WI38 (cell line): Measurements from ENCODE around the gene DNAJB14.

Source experiments
- H3K4me3 ChIP-seq: 2 replicates; pipeline ENCODE4 v1.5.1; 2011; ENCODE audit warnings: low read depth, mild to moderate bottlenecking, control low read depth, low read length
- CTCF ChIP-seq: IDR thresholded peaks from 2 replicates; pipeline ENCODE4 v1.5.1; 2012; ENCODE audit warnings: low read depth, mild to moderate bottlenecking, control low read depth, low read length

DNAJB14 gene

GRCh38 chr4:99872570-99872969 lies 73.8 kb downstream of the DNAJB14 start:
- H3K4me3 ChIP-seq, result no peak overlapping the region
- TF ChIP-seq CTCF, result no peak

- H3K4me3 ChIP-seq, result no peak overlapping the region
- no peak for TF ChIP-seq CTCF
These were observed 78.3 kb downstream of the DNAJB14 start for GRCh38 chr4:99868126-99868596.

- no peak overlapping the region for H3K4me3 ChIP-seq
- no peak for TF ChIP-seq CTCF
These were observed 82.6 kb downstream of the DNAJB14 start for GRCh38 chr4:99863804-99864203.

GRCh38 chr4:99861120-99861905 lies 85.1 kb downstream of the DNAJB14 start:
- TF ChIP-seq CTCF, result no peak
- no peak overlapping the region for H3K4me3 ChIP-seq

GRCh38 chr4:99860521-99860920 lies 85.9 kb downstream of the DNAJB14 start:
- no peak for TF ChIP-seq CTCF
- no peak overlapping the region for H3K4me3 ChIP-seq

GRCh38 chr4:99859618-99860017 lies 86.8 kb downstream of the DNAJB14 start:
- TF ChIP-seq CTCF, result no peak
- H3K4me3 ChIP-seq, result no peak overlapping the region

GRCh38 chr4:99857307-99857706 lies 89.1 kb downstream of the DNAJB14 start:
- H3K4me3 ChIP-seq, result no peak overlapping the region
- TF ChIP-seq CTCF, result no peak
